Endothelial cell (in vitro differentiated cells): ENCODE data around the gene COBL. TPM values are rescaled to one million over a fixed set of nuclear protein-coding genes. Genes with fewer than 3 reads are reported as not detected.
A peak's percentile ranks its signal among the peaks of the same experiment; 100 is the strongest.

Experiments
- DNase-seq: peaks from one replicate; pipeline ENCODE4 v3.0.0; 2021; ENCODE audit warnings: low spot score
- H3K27ac Mint-ChIP-seq: one replicate; pipeline ENCODE4 v1.8.0; 2021; ENCODE audit warnings: mixed read lengths, inconsistent platforms; ENCODE audit not compliant: unreplicated experiment
- H3K27me3 Mint-ChIP-seq: one replicate; pipeline ENCODE4 v1.8.0; 2021; ENCODE audit warnings: mild to moderate bottlenecking, moderate library complexity, mixed read lengths, inconsistent platforms; ENCODE audit not compliant: unreplicated experiment
- H3K36me3 Mint-ChIP-seq: one replicate; pipeline ENCODE4 v1.8.0; 2021; ENCODE audit warnings: mild to moderate bottlenecking, low read depth, mixed read lengths, inconsistent platforms; ENCODE audit not compliant: unreplicated experiment
- H3K4me1 Mint-ChIP-seq: one replicate; pipeline ENCODE4 v1.8.0; 2021; ENCODE audit warnings: mild to moderate bottlenecking, mixed read lengths, inconsistent platforms; ENCODE audit not compliant: unreplicated experiment
- H3K4me3 Mint-ChIP-seq: one replicate; pipeline ENCODE4 v1.8.0; 2021; ENCODE audit warnings: mild to moderate bottlenecking, mixed read lengths, inconsistent platforms; ENCODE audit not compliant: unreplicated experiment
- H3K9me3 Mint-ChIP-seq: one replicate; pipeline ENCODE4 v1.8.0; 2021; ENCODE audit warnings: mixed read lengths, inconsistent platforms; ENCODE audit not compliant: unreplicated experiment
- total RNA-seq: library from RNA; stranded (reverse); fragmentation: NEBNext Ultra II Directional; extraction: Animal tissue kit (Norgen Biotek cat#: 25700); gene quantifications from one replicate; pipeline ENCODE4 v1.2.1, GENCODE V29; 2021; ENCODE audit not compliant: unreplicated experiment
- TF ChIP-seq, protein P1 (sequence below): fragments of 200-600 bp; sonication (generic); IDR thresholded peaks from one replicate; pipeline ENCODE4 v1.5.0; 2021; ENCODE audit warnings: antibody characterized with exemption; ENCODE audit not compliant: unreplicated experiment

COBL gene
- total RNA-seq, 1 donor from 2014 or later, result 1.8 TPM

DNA sequence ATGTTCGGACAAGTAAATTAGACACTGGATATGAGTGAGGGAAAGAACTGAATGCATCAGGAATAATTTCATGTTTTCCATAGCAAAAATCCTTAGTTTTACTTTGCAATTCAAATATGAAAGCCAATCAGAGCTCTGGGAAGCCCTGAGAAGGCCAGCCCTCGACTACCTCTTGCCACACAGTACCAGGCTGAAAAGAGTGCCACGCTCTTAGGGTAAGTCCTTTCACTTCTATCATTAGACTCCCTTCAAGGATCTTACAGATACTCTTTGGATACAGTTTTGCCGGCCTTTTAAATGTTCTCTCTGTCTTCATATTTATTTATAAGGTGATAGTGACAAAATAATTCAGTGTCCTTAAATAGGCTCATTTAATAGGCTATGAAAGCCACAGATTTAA lies 1.9 kb downstream of the COBL start:
- H3K9me3 Mint-ChIP-seq, result no peaks in the 10 kb centered on the region
- no peaks in the 10 kb centered on the region for H3K36me3 Mint-ChIP-seq
- no peak for DNase-seq
- peak overlapping the region; percentile 32 for H3K27ac Mint-ChIP-seq
- TF ChIP-seq, protein P1, sequence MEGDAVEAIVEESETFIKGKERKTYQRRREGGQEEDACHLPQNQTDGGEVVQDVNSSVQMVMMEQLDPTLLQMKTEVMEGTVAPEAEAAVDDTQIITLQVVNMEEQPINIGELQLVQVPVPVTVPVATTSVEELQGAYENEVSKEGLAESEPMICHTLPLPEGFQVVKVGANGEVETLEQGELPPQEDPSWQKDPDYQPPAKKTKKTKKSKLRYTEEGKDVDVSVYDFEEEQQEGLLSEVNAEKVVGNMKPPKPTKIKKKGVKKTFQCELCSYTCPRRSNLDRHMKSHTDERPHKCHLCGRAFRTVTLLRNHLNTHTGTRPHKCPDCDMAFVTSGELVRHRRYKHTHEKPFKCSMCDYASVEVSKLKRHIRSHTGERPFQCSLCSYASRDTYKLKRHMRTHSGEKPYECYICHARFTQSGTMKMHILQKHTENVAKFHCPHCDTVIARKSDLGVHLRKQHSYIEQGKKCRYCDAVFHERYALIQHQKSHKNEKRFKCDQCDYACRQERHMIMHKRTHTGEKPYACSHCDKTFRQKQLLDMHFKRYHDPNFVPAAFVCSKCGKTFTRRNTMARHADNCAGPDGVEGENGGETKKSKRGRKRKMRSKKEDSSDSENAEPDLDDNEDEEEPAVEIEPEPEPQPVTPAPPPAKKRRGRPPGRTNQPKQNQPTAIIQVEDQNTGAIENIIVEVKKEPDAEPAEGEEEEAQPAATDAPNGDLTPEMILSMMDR, result no peak
- peaks cover 8% of the 10 kb centered on the region for H3K27me3 Mint-ChIP-seq
- H3K4me1 Mint-ChIP-seq, result no peaks in the 10 kb centered on the region
- H3K4me3 Mint-ChIP-seq, result peak overlapping the region; percentile 76

DNA sequence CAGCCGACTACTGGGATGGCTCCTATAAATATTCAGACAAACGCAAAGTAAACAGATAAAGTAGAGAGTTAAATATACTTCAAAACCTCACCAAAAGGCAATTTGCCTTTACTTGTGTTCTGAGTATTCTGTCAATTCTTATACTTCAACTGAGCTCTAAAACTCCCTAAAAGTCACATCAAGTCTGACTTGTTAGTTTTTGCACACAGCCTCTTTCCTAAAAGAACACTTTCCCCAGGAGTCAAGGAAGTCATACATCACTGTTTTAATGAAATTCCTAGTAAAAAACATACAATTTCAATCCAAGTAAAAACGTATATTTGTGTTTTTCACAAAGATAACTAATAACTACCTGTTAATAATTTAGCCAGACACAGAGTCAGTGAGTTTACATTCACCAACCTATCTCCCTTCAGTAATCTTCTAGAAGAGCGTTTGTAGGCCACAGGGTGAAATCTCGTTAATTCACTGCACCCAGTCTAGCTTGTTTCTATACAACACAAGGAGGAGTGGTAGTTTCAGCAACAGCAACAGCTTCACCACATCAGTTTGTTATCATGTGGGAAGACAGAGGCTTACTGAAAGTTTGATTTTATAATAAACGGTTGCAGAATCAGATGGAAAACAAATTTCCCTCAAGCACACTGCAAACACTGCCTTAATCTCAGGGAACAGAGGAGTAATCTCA lies 2.7 kb downstream of the COBL start:
- no peaks in the 10 kb centered on the region for H3K36me3 Mint-ChIP-seq
- H3K27ac Mint-ChIP-seq, result no peak overlapping the region
- TF ChIP-seq, protein P1, result no peak
- DNase-seq, result no peak
- peaks cover 8% of the 10 kb centered on the region for H3K27me3 Mint-ChIP-seq
- no peaks in the 10 kb centered on the region for H3K9me3 Mint-ChIP-seq
- H3K4me3 Mint-ChIP-seq, result no peak overlapping the region
- H3K4me1 Mint-ChIP-seq, result no peaks in the 10 kb centered on the region

DNA sequence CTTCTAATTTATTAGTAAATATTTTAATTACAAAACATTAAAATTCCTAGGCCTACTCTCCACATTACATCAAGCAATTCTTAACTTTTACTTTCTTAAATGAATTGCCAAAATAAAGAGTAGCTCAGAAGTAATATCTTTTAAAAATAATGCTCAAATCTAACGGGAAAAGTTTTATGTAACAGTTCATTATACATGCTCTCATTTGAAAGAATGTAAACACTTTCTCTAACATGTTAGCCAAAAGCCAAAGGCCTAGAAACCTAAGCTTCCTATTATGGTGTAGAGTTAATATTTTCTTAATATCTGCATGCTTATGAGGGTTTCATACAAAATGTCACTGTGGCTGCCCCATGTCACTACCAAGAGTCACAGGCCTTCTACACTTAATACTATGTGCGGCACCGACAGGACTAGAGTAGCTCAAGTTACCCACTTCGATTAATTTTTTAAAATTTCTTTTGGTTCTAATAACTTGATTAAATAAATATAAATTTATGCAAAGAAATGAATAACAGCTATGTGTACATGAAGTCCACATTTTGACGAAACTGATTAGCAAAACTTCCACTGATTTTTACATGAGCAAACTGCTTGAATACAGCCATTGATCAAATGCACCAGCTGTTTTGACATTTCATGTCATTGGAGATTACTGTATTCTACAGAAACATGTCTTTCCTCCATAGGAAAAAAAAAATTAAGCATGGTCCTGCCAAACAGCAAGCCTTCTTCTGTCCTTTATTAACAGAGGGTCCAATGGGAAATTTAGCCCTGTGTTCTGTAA lies 3.5 kb downstream of the COBL start:
- Mint-ChIP-seq H3K9me3 (no peaks in the 10 kb centered on the region), H3K4me3 (no peak overlapping the region), H3K4me1 (no peaks in the 10 kb centered on the region), H3K27me3 (peaks cover 8% of the 10 kb centered on the region), H3K27ac (no peak overlapping the region), H3K36me3 (no peaks in the 10 kb centered on the region)
- no peak for DNase-seq
- TF ChIP-seq, protein P1, result no peak

DNA sequence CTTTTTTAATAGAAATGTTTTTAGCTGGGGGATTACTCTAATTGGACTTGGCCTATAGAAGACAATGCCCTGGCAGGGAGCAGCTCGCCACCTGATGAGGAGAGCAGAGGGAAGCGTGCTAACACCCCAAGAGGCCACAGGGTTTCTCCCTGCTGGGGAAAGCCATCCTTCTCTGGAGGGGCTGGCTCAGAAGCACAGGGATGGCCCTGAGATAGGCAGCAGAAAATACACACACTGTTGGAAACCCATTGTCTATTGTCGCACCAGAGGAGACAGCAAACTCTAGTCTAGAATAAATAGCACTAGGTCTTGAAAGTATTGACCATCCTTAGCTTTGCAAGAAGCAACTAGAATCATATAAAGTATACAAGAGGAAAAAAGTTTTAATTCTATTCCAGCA lies 5.4 kb downstream of the COBL start:
- no peaks in the 10 kb centered on the region for H3K9me3 Mint-ChIP-seq
- H3K36me3 Mint-ChIP-seq, result no peaks in the 10 kb centered on the region
- no peak overlapping the region for H3K27ac Mint-ChIP-seq
- no peak for DNase-seq
- H3K4me3 Mint-ChIP-seq, result no peak overlapping the region
- TF ChIP-seq, protein P1, result no peak
- H3K4me1 Mint-ChIP-seq, result no peaks in the 10 kb centered on the region
- H3K27me3 Mint-ChIP-seq, result peaks cover 8% of the 10 kb centered on the region

DNA sequence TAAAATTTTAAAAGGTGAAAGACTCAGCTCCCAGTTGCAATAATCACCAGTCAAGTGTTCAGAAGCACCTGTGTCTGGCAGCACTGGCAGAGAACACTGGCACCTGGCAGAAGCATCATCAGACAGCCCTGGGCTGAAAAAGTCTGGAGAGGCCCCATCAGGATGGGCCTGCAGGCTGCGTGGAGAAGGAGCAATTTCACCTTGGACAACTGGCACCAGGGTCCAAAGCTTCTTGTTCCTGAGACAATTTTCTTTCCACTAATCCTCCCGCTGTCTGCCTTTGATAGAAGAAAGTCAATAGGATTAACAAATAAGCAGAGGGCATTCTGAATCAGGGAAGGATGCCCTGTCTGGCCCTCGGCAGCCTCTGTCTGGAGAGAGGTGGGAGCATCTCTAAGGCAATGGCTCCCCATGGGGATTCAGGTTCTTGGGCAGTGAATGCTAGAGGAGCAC lies 6.5 kb downstream of the COBL start:
- H3K27ac Mint-ChIP-seq, result no peak overlapping the region
- TF ChIP-seq, protein P1, result no peak
- no peaks in the 10 kb centered on the region for H3K4me1 Mint-ChIP-seq
- DNase-seq, result no peak
- no peak overlapping the region for H3K4me3 Mint-ChIP-seq
- peaks cover 4% of the 10 kb centered on the region for H3K27me3 Mint-ChIP-seq
- H3K9me3 Mint-ChIP-seq, result no peaks in the 10 kb centered on the region
- H3K36me3 Mint-ChIP-seq, result no peaks in the 10 kb centered on the region
